Loucy (cell line): Measurements from ENCODE around the gene RAD51B.

Experiments used
- EZH2phosphoT487 ChIP-seq: fragments of 200-600 bp; IDR thresholded peaks from 2 replicates; pipeline ENCODE4 v1.6.1; 2018; ENCODE audit warnings: antibody characterized with exemption, mild to moderate bottlenecking, moderate library complexity, borderline replicate concordance
- TF ChIP-seq, protein P1 (sequence below): fragments of 200-600 bp; sonication (generic); conservative IDR thresholded peaks from 2 replicates; pipeline ENCODE4 v1.5.1; 2014; ENCODE audit warnings: mild to moderate bottlenecking, antibody characterized with exemption, low read length

- TF ChIP-seq, protein P1, sequence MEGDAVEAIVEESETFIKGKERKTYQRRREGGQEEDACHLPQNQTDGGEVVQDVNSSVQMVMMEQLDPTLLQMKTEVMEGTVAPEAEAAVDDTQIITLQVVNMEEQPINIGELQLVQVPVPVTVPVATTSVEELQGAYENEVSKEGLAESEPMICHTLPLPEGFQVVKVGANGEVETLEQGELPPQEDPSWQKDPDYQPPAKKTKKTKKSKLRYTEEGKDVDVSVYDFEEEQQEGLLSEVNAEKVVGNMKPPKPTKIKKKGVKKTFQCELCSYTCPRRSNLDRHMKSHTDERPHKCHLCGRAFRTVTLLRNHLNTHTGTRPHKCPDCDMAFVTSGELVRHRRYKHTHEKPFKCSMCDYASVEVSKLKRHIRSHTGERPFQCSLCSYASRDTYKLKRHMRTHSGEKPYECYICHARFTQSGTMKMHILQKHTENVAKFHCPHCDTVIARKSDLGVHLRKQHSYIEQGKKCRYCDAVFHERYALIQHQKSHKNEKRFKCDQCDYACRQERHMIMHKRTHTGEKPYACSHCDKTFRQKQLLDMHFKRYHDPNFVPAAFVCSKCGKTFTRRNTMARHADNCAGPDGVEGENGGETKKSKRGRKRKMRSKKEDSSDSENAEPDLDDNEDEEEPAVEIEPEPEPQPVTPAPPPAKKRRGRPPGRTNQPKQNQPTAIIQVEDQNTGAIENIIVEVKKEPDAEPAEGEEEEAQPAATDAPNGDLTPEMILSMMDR = no peak
- no peak for TF ChIP-seq EZH2phosphoT487
These were observed 138.4 kb downstream of the RAD51B start for GRCh38 chr14:67957946-67958345.
